ENCODE results near the gene DPF3. TPM values are rescaled to one million over a fixed set of nuclear protein-coding genes. Genes with fewer than 3 reads are reported as not detected.

The DPF3 gene
- total and polyA plus RNA-seq, 9 of the 15 experiments (the other 6 are each of a cell fraction or from before 2014, with no cell fraction given) = 0.21 to 4.9 (median 1.2) TPM

- POLR2A ChIA-PET = no interaction called here
- Histone ChIP-seq H3K4me2 (ENCODE audit: insufficient read depth, low read length) (no peak overlapping the region), H3K9me3 (replicated peaks; ENCODE audit: control insufficient read depth, insufficient read depth, low read depth, low read length) (no peaks in the 10 kb centered on the region), H3K79me2 (ENCODE audit: control insufficient read depth, insufficient read depth, low read length) (no peaks in the 10 kb centered on the region), H3K27ac (ENCODE audit: extremely low read depth, low read depth, low read length) (no peak overlapping the region), H3K4me3 (no peak overlapping the region), H3K9ac (ENCODE audit: insufficient read depth in 1 of 2, low read depth in 2 of 2, low read length in 2 of 2) (no peak overlapping the region), H3K27me3 (ENCODE audit: control insufficient read depth in 2 of 2, insufficient read depth in 2 of 2, low read length in 2 of 2) (peaks cover 0 to 5% of the 10 kb centered on the region in 2 experiments; a peak in 1 of 5 replicates), H2AFZ (ENCODE audit: low read depth, low read length) (no peak overlapping the region), H3K36me3 (ENCODE audit: control insufficient read depth, insufficient read depth, low read length) (no peaks in the 10 kb centered on the region), H3K9me1 (ENCODE audit: control insufficient read depth, insufficient read depth, low read length) (no peaks in the 10 kb centered on the region), H3K4me1 (replicated peaks in 1 of 2; ENCODE audit: control insufficient read depth in 2 of 2, insufficient read depth in 2 of 2, low read length in 2 of 2) (no peaks in the 10 kb centered on the region), H4K20me1 (replicated peaks; ENCODE audit: control insufficient read depth, insufficient read depth, low read length) (no peaks in the 10 kb centered on the region)
- WGBS (ENCODE audit: insufficient coverage, low coverage, missing lambda C conversion rate) = 0% methylated on average over 2 of the region's 2 CpGs
- intact Hi-C loops (cut with micrococcal nuclease) (no loop called here), in situ Hi-C loops (cut with MboI) (no loop called here)
- CTCF ChIA-PET (ENCODE audit: low intra/inter-chr PET ratio) = no interaction called here
- ATAC-seq (no peak), FAIRE-seq (no peak), DNase-seq (ENCODE audit: extremely low read depth in 1 of 4, low spot score in 3 of 4) (no peak)
- TF ChIP-seq SOX6 (IDR thresholded peaks at IDR 0.05) (no peak), PCBP2 (IDR thresholded peaks at IDR 0.05; ENCODE audit: low read depth, low read length, poor library complexity, severe bottlenecking) (no peak), MAZ (CRISPR knock-in tag; conservative IDR thresholded peaks at IDR 0.05 in 1 of 2, IDR thresholded peaks at IDR 0.05 in 1 of 2) (no peak), KLF10 (CRISPR knock-in tag; IDR thresholded peaks at IDR 0.05) (no peak), ZNF717 (CRISPR knock-in tag; IDR thresholded peaks at IDR 0.05) (no peak), ZNF311 (CRISPR knock-in tag; IDR thresholded peaks at IDR 0.05) (no peak), ATF7 (IDR thresholded peaks at IDR 0.05) (no peak)
- BruUV-seq (replicated peaks) = no TSS peak
Observed at GRCh38 chr14:72625689-72626088, 268.2 kb downstream of the DPF3 start.

Measured in K562 (cell line).